NT2/D1 (cell line): Measurements from ENCODE around the gene SLCO4A1.

ENCODE experiments used
- YY1 ChIP-seq: IDR thresholded peaks from 2 replicates; pipeline ENCODE4 v1.6.1; 2011; ENCODE audit not compliant: insufficient read length, insufficient read depth
- ZNF274 ChIP-seq: IDR thresholded peaks from 2 replicates; pipeline ENCODE4 v1.6.1; 2011; ENCODE audit warnings: mild to moderate bottlenecking, low read depth, low read length

DNA sequence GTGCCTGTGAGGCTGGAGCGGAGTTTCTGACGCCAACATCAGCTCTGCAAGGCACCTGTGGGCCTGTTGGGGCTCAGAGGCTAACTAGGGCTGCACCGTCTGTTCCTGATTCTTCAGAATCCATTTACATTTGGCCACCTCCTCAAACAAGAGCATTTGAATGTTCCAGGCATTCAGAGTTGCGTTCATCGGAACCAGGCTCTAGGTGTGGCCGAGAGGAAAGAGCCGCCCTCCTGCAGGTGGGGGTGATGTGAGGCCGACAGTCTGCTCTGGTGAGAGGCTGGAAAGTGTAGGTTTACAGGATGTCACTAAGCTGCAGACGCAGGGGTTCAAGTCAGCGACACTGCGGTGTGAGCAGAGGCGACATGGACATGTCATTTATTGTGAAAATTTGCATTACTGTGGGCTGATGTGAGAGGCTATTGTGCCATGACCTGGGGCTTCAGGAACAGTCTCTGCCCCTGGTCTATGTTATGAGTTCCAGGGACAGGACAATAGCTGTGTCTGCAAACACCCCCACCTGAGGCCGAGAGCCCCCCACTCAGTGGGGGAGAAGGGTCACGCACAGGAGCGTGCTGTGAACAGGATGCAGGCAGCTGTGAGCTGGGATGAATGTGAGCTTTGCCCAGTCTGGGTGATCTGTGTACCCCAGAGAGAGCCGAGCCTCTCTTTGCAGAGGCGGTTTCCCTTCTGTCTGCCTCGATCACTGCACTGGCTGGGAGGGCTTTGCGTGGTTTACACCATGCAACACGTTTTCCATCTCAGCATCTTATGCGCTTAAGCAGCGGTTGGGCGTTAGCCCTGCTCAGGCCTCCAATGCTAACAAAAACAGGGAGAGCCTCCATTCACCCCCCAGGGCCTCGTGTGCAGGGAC, 21.1 kb downstream of the SLCO4A1 start:
- TF ChIP-seq ZNF274 (no peak), YY1 (no peak)
